ENCODE data around the gene EFS.

DNA sequence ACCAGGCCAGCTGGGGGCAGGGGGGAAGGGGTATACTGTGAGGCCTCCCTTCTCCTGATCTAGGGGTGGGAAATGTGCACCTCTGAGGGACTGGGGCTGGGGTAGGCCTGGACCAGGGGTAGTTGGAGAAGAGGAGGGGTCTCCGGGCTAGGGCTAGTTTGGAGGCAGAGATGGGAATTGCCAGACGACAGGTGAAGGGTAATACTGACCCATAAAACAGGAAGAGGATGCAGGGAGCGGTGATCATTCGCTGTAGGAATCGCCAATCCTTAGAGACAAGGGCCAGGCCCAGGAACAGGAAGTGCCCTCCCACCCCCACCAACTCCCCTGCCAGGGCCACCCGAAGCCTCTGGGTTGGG, 16.7 kb downstream of the EFS start:
- TF ChIP-seq POLR2A (IDR thresholded peaks at IDR 0.05; ENCODE audit: low read length): no peak
- no peak for TF ChIP-seq GATA1 (IDR thresholded peaks at IDR 0.05; ENCODE audit: low read depth, low read length)
